ENCODE results near the gene ZNF408.

DNA sequence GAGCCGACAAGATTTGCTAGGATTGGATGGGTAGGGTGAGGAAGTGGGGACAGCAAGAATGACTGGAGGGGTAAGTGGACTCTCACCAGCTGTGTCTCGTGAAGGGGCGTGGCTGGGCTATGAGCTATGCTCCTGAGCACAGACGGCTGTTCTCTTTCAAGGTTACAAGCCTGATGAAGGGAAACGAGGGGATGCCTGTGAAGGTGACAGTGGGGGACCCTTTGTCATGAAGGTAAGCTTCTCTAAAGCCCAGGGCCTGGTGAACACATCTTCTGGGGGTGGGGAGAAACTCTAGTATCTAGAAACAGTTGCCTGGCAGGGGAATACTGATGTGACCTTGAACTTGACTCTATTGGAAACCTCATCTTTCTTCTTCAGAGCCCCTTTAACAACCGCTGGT, 38.1 kb downstream of the ZNF408 start:
- no peak for TF ChIP-seq POLR2AphosphoS5 (IDR thresholded peaks at IDR 0.05; ENCODE audit: low read depth, low read length)
- TF ChIP-seq, protein P1, sequence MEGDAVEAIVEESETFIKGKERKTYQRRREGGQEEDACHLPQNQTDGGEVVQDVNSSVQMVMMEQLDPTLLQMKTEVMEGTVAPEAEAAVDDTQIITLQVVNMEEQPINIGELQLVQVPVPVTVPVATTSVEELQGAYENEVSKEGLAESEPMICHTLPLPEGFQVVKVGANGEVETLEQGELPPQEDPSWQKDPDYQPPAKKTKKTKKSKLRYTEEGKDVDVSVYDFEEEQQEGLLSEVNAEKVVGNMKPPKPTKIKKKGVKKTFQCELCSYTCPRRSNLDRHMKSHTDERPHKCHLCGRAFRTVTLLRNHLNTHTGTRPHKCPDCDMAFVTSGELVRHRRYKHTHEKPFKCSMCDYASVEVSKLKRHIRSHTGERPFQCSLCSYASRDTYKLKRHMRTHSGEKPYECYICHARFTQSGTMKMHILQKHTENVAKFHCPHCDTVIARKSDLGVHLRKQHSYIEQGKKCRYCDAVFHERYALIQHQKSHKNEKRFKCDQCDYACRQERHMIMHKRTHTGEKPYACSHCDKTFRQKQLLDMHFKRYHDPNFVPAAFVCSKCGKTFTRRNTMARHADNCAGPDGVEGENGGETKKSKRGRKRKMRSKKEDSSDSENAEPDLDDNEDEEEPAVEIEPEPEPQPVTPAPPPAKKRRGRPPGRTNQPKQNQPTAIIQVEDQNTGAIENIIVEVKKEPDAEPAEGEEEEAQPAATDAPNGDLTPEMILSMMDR (IDR thresholded peaks at IDR 0.05): no peak
- no peak for TF ChIP-seq TCF7L2 (IDR thresholded peaks at IDR 0.05; ENCODE audit: low read depth, low read length)

Data from Panc1 (cell line).